ENCODE measurements around the gene WNK3. TPM values are rescaled to one million over a fixed set of nuclear protein-coding genes. Genes with fewer than 3 reads are reported as not detected.

WNK3 gene
- total and polyA plus RNA-seq, 4 donors = 10.0 to 29.5 (median 16.5) TPM

Small RNA genes lying within 50 kb of the gene (small RNA-seq; reads per million reads assigned to genes)
- gene AL589872.1 (ENCODE audit: low replicate concordance) = not detected
- gene RNU6-434P (ENCODE audit: low replicate concordance) = not detected

Other genes starting within 250 kb of the WNK3 start
- 10 to 100 TPM; 12.2 to 16.3 TPM for gene FAM120C, start 174.8 kb downstream of the WNK3 start, total RNA-seq
- gene FAM120C, start 174.8 kb downstream of the WNK3 start, polyA plus RNA-seq (ENCODE audit: insufficient read length in 2 of 2) = 10 to 100 TPM; 17.6 to 21.9 TPM
- gene TSR2, start 82.4 kb upstream of the WNK3 start, total RNA-seq = 10 to 100 TPM; 16.4 to 38.8 TPM
- gene TSR2, start 82.4 kb upstream of the WNK3 start, polyA plus RNA-seq (ENCODE audit: insufficient read length in 2 of 2) = 10 to 100 TPM; 65.7 to 66.5 TPM
- gene FGD1, start 138.2 kb upstream of the WNK3 start, total RNA-seq = 1 to 10 TPM; 8.9 to 9.9 TPM
- gene FGD1, start 138.2 kb upstream of the WNK3 start, polyA plus RNA-seq (ENCODE audit: insufficient read length in 2 of 2) = 10 to 100 TPM; 40.8 to 41.2 TPM
- 10 to 100 TPM; 23.2 to 23.7 TPM for gene GNL3L, start 172.2 kb upstream of the WNK3 start, total RNA-seq
- 10 to 100 TPM in 1 of 2 donors, 1 to 10 TPM in 1; 8.1 to 19.0 TPM for gene GNL3L, start 172.2 kb upstream of the WNK3 start, polyA plus RNA-seq (ENCODE audit: insufficient read length in 2 of 2)

Data from spinal cord (tissue), 4 donors.